ENCODE data around the gene PSMD1. TPM values are rescaled to one million over a fixed set of nuclear protein-coding genes. Genes with fewer than 3 reads are reported as not detected.
"Not testable (repeated sequence)": the region's sequence is repeated elsewhere in the genome, so short reads cannot be mapped to it uniquely, and the experiment has no call there.

Gene PSMD1
- total RNA-seq, 1 donor from 2014 or later, result 81.0 TPM

DNA sequence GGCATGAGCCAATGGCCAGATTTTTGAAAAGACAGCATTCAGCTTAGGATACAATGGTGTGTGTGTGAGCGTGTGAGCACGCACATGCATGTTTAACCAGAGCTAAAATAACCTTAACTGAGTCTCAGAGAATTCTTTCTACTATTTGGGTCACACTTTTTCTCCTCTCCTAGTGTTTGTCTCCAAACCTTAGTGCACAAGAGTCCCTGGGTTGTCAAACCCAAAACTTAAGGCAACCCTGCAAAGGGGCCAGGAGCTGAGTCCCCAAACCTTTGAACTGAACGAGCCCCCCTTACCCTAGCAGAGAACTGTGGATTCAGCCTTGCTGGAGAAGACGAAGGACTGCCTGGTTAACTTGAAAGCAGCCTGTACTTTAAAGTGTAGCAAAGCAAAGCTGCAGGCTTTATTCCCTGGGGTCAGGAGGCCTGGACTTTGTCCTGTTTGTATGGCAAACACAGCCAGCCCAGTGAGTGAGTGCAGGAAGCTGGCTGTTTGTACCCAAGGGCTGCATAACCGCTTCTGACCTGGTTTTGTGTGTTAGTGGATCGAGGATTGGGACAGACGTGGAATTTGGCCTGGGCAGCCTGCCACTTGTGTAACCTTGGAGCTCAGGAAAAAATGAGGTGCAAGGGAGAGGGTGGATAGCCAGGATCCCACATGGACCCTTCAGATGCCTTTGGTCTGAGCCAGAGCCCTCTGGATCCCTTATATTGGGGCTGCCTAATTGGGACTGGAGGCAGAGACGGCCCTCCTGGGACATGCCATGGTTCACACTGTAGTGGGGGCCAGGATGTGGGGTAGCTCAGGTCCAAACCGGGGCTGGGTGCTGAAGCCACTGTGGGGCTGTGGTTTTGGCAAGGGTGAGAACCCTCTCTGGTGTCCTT is 6.4 kb upstream of the PSMD1 start:
- no peak for DNase-seq
- ATAC-seq (ENCODE audit: poor library complexity), result no peak
- intact Hi-C loops (cut with DNase I), result no loop called here

DNA sequence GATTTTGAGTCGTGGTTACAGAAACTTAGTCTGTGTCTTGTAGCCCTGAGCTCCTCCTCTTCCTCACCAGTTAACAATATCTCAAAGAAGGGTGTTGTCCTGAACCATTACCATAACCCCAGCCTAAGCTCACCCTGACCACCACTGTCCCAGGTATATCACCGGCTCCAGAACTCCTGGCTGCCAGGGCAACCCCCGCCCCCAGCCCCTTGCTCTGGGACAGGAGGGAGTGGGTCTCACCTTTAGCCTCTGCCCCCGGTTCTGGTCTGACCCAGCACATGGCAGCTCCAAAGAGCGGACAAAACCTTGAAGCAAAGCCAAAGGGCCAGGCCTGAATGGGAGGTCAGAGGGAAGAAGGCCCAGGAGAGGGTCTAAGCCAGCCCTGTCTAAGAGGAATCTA is 5.6 kb upstream of the PSMD1 start:
- ATAC-seq (ENCODE audit: poor library complexity) (no peak), DNase-seq (no peak)
- intact Hi-C loops (cut with DNase I), result no loop called here

DNA sequence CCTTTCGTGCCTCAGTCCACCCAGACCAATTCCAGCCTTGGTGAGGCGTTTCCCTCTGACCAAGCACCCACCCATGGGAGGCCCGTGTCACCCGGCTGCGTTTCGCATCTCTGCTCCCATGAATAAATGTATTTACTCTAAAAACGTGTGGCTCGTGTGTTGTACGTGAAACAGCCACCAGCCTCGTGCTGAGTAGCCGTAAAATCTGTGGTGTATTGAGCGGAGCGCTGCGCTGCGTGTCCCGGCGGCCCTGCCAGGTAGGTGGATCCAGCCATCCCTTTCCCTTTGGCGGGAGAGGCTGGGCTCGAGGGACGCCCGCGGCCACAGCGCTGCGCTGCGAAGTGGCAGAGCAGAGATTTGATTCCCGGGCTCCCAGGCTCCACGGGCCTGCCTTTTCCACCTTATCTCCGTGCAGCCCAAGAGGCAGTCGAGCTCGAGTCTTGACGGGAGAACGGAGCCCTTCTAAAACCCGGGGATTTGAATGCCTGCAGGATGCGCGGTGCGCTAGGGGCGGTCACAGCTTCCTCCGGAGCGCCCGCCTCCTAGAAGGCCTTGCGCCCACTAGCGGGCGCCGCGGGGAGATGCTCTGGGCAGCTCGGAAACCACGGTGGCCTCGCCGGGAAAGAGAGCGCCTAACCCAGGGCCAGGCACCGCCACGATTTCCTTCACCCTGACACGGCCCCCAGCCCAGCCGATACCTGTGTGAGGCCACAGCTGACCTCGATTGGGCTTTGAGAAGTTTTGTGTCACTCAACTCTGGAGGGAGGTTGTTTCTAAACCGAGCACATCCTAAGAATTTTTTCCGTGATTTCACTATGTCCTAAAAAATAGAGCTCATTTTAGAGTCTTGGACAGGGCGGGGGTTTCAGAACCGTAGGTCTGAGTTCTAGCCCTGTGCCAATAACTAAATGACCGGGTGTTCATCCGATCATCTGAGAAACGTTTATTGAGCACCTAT is 3.9 kb upstream of the PSMD1 start:
- peak; percentile 81 for ATAC-seq (ENCODE audit: poor library complexity)
- intact Hi-C loops (cut with DNase I), result no loop called here

GRCh38 chr2:231053846-231054245 is 2.8 kb upstream of the PSMD1 start:
- intact Hi-C loops (cut with DNase I), result no loop called here
- DNase-seq, result no peak
- no peak for ATAC-seq (ENCODE audit: poor library complexity)

More for the DNA sequence above, 3.9 kb upstream of the PSMD1 start:
- DNase-seq, result peak; percentile 91

- intact Hi-C loops (cut with DNase I), result loop anchor here (5.0 kb wide), 1 partner anchor 405 kb away; the partner anchor contains the start of gene NCL
- DNase-seq, result no peak
- no peak for ATAC-seq (ENCODE audit: poor library complexity)
Observed at GRCh38 chr2:231057590-231057989, 923 bp downstream of the PSMD1 start.

GRCh38 chr2:231058761-231059550 is 2.3 kb downstream of the PSMD1 start:
- DNase-seq (no peak), ATAC-seq (ENCODE audit: poor library complexity) (no peak)
- intact Hi-C loops (cut with DNase I), result loop anchor here (5.0 kb wide), 1 partner anchor 403 kb away; the partner anchor contains the start of gene NCL

- ATAC-seq (ENCODE audit: poor library complexity) (no peak), DNase-seq (no peak)
- intact Hi-C loops (cut with DNase I), result loop anchor here (5.0 kb wide), 1 partner anchor 403 kb away; the partner anchor contains the start of gene NCL
Observed at GRCh38 chr2:231059756-231060155, 3.1 kb downstream of the PSMD1 start.

GRCh38 chr2:231062776-231063175 is 6.1 kb downstream of the PSMD1 start:
- intact Hi-C loops (cut with DNase I), result no loop called here
- ATAC-seq (ENCODE audit: poor library complexity) (no peak), DNase-seq (no peak)

GRCh38 chr2:231063347-231063746 is 6.7 kb downstream of the PSMD1 start:
- ATAC-seq (ENCODE audit: poor library complexity), result no peak
- DNase-seq, result no peak

GRCh38 chr2:231065966-231066365 is 9.3 kb downstream of the PSMD1 start:
- DNase-seq, result no peak
- intact Hi-C loops (cut with DNase I), result no loop called here
- ATAC-seq (ENCODE audit: poor library complexity), result no peak

More at GRCh38 chr2:231063347-231063746, 6.7 kb downstream of the PSMD1 start:
- intact Hi-C loops (cut with DNase I), result no loop called here

DNA sequence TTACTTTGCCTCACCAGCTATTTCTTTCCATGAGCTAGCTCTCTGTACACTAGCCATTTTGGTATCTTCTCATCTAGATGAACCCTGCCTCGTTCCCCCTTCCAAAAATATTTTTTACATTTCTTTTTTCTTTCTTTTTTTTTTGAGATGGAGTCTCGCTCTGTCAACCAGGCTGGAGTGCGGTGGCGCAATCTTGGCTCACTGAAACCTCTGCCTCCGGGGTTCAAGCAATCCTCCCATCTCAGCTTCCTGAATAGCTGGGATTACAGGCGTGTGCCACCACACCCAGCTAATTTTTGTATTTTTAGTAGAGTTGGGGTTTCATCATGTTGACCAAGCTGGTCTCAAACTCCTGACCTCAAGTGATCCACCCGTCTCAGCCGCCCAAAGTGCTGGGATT is 10.9 kb downstream of the PSMD1 start:
- DNase-seq; intact Hi-C loops (cut with DNase I); ATAC-seq (ENCODE audit: poor library complexity): not testable (repeated sequence)

- DNase-seq (no peak), ATAC-seq (ENCODE audit: poor library complexity) (no peak)
- intact Hi-C loops (cut with DNase I), result no loop called here
Observed at GRCh38 chr2:231068525-231069222, 12.0 kb downstream of the PSMD1 start.

DNA sequence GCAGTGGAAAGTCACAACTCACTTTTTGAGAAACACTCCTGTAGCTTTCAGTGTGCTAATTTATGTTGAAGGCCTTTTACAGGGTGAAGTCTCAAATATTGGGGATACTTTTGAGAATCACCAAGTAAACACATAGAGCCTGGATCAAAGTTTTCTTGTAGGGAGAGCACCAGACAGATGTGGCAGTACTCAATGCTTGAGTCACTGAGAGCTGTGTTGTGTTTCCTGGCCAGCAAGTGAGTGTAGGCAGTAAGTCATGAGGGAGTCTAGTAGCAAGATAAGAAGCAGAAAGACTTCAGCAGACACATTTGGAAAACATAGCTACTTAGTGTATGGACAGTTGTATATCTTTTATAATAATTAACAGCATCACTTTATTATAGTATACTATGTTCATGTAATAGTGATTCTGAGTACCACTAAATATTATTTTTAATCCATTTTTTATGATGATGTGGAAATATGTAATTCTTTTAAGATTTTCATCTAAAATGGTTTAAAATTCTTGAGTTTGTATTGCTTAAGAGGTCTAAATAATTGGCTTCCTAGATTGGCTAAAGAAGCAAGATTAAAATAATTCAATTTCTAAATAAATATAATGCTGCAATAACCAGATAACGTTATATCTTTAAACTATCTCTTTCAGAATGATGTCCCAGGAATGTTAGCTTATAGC is 12.8 kb downstream of the PSMD1 start:
- intact Hi-C loops (cut with DNase I), result no loop called here
- ATAC-seq (ENCODE audit: poor library complexity), result no peak

DNA sequence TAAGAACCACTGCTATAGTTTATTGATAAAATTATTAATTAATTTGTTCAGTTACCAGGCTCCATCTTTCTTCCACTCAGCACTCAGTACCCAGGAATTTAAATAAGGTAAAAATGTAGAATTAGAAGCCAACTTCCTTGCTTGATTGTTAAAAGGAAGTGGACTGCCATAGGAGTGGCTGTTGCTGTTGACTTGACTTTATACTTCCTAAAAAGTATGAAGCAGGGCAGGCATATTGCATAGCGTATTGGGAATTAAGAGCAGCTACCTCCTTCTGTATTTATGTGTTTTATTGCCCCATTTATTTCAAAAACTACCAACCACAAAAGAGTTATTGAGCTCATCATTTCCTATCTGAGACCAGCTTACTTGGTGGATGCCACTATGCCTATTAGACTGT is 27.9 kb downstream of the PSMD1 start:
- ATAC-seq (ENCODE audit: poor library complexity) (no peak), DNase-seq (no peak)
- intact Hi-C loops (cut with DNase I), result no loop called here

More for the DNA sequence above, 12.8 kb downstream of the PSMD1 start:
- DNase-seq, result no peak

- no peak for ATAC-seq (ENCODE audit: poor library complexity)
- DNase-seq, result no peak
- intact Hi-C loops (cut with DNase I), result no loop called here
Observed at GRCh38 chr2:231088754-231089153, 32.1 kb downstream of the PSMD1 start.

DNA sequence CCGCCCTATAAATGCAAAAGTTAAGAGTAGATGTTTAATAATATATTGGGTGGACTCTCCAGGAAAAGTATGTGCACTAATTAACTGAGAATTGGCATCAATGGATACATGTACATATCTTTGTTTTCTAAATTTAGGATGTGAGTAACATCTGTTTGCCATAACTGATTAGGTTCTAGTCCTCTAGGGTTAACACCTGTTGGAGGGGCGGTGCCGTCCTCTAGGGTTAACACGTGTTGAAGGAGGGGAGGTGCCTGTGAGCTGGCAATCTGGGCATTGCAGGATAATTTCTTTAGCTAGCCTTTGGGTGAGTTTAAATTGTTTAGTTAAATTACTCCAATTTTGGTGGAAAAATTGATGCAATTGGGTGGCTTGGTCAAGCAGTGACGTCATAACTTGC is 37.3 kb downstream of the PSMD1 start:
- no peak for ATAC-seq (ENCODE audit: poor library complexity)
- intact Hi-C loops (cut with DNase I), result no loop called here
- no peak for DNase-seq

- intact Hi-C loops (cut with DNase I), result no loop called here
- DNase-seq (no peak), ATAC-seq (ENCODE audit: poor library complexity) (no peak)
Observed at GRCh38 chr2:231094736-231095346, 38.2 kb downstream of the PSMD1 start.

All from Right ventricle myocardium superior (tissue), 1 donor.